Measurements from ENCODE around the gene TRDN. TPM values are rescaled to one million over a fixed set of nuclear protein-coding genes. Genes with fewer than 3 reads are reported as not detected.

Gene TRDN
- total RNA-seq, 2 donors from 2014 or later, result not detected

DNA sequence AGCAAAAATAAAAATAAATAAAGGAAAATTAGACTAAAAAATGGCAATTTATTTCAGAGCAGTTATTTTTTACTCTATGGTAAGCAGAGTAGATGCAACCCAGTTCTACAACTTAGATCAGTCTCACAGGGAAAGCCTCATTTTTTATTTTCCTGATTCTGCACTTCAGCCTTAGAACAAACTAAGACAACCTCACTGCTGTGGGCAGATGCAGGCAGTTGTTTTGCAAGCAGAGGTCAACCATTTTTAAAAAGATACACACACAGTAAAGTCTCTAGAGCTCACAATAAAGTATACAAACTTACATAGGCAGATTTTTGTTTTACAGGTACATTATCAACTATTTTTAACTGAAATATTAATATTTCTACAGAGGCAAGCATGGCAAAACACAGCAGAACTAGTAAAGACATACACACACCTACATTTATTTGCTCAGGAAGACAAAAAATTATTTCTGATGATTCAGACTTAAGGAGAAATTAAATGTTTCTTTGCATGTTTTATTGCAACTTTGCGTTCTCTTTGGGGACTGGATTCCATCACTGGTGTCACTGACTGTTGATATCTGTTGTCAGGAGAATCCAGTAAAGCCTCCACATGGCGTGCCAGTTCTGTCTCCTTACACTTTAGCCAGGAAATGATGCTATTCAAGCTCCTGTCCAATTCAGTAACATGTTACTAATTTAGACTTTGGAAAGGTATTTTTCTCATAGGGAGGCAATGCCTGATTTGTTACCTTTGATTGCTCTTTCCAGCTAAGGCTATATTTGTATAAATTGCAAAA, 102.7 kb downstream of the TRDN start:
- H3K4me1 ChIP-seq, result no peaks in the 10 kb centered on the region
- TF ChIP-seq, protein P1, sequence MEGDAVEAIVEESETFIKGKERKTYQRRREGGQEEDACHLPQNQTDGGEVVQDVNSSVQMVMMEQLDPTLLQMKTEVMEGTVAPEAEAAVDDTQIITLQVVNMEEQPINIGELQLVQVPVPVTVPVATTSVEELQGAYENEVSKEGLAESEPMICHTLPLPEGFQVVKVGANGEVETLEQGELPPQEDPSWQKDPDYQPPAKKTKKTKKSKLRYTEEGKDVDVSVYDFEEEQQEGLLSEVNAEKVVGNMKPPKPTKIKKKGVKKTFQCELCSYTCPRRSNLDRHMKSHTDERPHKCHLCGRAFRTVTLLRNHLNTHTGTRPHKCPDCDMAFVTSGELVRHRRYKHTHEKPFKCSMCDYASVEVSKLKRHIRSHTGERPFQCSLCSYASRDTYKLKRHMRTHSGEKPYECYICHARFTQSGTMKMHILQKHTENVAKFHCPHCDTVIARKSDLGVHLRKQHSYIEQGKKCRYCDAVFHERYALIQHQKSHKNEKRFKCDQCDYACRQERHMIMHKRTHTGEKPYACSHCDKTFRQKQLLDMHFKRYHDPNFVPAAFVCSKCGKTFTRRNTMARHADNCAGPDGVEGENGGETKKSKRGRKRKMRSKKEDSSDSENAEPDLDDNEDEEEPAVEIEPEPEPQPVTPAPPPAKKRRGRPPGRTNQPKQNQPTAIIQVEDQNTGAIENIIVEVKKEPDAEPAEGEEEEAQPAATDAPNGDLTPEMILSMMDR (IDR thresholded peaks at IDR 0.05), result no peak
- no peak for TF ChIP-seq POLR2A (IDR thresholded peaks at IDR 0.05)
- no peak for ATAC-seq
- H3K9me3 ChIP-seq, result no peaks in the 10 kb centered on the region
- DNase-seq, result no peak
- H3K27me3 ChIP-seq, result no peaks in the 10 kb centered on the region
- H3K27ac ChIP-seq, result no peak overlapping the region
- no peak overlapping the region for H3K4me3 ChIP-seq
- no peaks in the 10 kb centered on the region for H3K36me3 ChIP-seq (replicated peaks in 1 of 2; ENCODE audit: insufficient read depth in 1 of 2, low read depth in 2 of 2)
- 52 to 57% methylated on average over 2 of the region's 2 CpGs for WGBS, 2 donors
- intact Hi-C loops (cut with DNase I), result no loop called here

DNA sequence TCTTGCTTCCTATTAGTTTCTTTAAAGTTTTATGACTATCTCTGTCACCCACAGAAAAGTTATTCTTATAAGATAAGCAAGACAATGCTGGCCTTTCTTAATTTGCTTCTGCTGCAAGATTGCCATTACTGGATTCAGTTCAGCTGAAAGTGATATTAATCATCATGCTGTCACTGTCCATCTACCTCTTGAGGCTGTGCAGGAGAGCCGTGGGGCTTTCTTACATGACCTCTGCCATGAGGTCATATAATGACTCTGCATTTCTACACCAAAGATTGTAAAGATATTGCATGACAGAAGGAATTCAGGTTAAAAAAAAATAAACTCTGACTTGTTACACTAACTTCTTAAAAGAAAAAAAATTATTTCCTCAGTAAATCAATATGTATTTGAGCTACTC, 106.9 kb downstream of the TRDN start:
- no peak for ATAC-seq

DNA sequence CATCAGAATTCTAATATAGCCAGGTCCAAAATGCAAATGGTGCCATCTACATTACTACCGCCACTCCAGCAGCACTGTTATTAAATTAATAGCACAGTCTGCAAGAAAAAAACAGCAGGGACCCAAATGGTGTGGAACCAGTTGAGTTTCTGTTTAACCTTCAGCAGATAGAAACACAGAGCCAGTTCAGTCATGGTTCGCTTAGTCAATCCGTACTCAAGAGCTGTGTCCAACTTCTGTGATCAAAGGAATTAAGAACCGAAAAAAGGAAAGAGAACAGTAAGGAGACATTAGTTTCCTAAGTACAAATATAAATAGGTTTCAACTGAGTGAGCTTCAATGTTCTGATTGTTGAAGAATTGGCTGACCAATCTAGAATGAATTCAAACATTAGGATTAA, 107.7 kb downstream of the TRDN start:
- no peak for DNase-seq
- Histone ChIP-seq H3K4me3 (no peak overlapping the region), H3K36me3 (replicated peaks in 1 of 2; ENCODE audit: insufficient read depth in 1 of 2, low read depth in 2 of 2) (no peaks in the 10 kb centered on the region), H3K27me3 (no peaks in the 10 kb centered on the region), H3K4me1 (no peaks in the 10 kb centered on the region), H3K9me3 (no peaks in the 10 kb centered on the region), H3K27ac (no peak overlapping the region)
- TF ChIP-seq, protein P1 (IDR thresholded peaks at IDR 0.05), result no peak
- TF ChIP-seq POLR2A (IDR thresholded peaks at IDR 0.05), result no peak
- 71 to 78% methylated on average over 4 of the region's 4 CpGs for WGBS, 2 donors
- intact Hi-C loops (cut with DNase I), result no loop called here
- no peak for ATAC-seq

More for the DNA sequence above, 106.9 kb downstream of the TRDN start:
- Histone ChIP-seq H3K4me3 (no peak overlapping the region), H3K36me3 (replicated peaks in 1 of 2; ENCODE audit: insufficient read depth in 1 of 2, low read depth in 2 of 2) (no peaks in the 10 kb centered on the region), H3K27me3 (no peaks in the 10 kb centered on the region), H3K9me3 (no peaks in the 10 kb centered on the region), H3K27ac (no peak overlapping the region), H3K4me1 (no peaks in the 10 kb centered on the region)
- 14 to 15% methylated on average over 1 of the region's 1 CpG for WGBS, 2 donors
- intact Hi-C loops (cut with DNase I), result no loop called here
- TF ChIP-seq POLR2A (IDR thresholded peaks at IDR 0.05), result no peak
- TF ChIP-seq, protein P1 (IDR thresholded peaks at IDR 0.05), result no peak
- no peak for DNase-seq

DNA sequence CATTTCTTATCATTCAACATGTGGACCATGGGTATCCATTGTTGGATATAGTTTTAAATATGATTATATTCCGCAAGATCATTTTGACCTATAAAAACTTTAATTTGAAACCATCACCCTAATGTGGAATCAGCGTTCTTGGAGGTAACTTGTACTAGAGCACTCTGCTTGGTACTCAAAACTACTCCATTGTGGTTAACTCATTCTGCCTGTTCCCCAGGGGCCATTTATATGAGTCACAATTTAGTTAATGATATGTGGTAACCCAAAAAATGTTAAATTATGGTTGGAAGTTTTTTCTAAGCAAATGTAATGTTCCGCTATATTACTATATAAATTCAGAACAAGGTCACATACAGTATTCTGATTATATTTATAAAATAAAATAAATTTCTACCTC, 109.3 kb downstream of the TRDN start:
- no peak overlapping the region for H3K4me3 ChIP-seq
- ATAC-seq, result no peak
- no peaks in the 10 kb centered on the region for H3K4me1 ChIP-seq
- DNase-seq, result no peak
- WGBS, 2 donors, result 73 to 80% methylated on average over 3 of the region's 3 CpGs
- H3K27me3 ChIP-seq, result no peaks in the 10 kb centered on the region
- H3K9me3 ChIP-seq, result no peaks in the 10 kb centered on the region
- H3K36me3 ChIP-seq (replicated peaks in 1 of 2; ENCODE audit: insufficient read depth in 1 of 2, low read depth in 2 of 2), result no peaks in the 10 kb centered on the region
- no peak overlapping the region for H3K27ac ChIP-seq
- TF ChIP-seq POLR2A (IDR thresholded peaks at IDR 0.05), result no peak
- TF ChIP-seq, protein P1 (IDR thresholded peaks at IDR 0.05), result no peak
- intact Hi-C loops (cut with DNase I), result no loop called here

DNA sequence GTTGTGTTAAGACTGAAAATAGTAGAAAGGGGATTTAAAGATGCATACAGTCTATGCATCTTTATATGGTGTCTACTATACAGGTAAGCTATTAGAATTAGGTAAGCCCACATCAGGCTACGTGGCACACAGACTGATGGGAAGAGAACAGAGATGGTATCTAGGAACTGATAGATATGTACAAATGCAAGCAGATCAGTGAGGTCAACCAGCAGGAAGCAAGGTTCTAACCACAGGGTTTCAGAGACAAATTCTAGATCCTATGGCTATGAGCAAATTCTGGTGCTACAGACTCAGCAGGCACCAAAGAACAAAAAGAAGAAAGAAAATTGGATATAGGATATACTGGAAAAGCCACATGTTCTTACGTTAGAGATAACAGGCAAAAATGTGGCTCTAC, 110.6 kb downstream of the TRDN start:
- no peak overlapping the region for H3K4me3 ChIP-seq
- H3K36me3 ChIP-seq (replicated peaks in 1 of 2; ENCODE audit: insufficient read depth in 1 of 2, low read depth in 2 of 2), result no peaks in the 10 kb centered on the region
- ATAC-seq (no peak), DNase-seq (no peak)
- TF ChIP-seq, protein P1 (IDR thresholded peaks at IDR 0.05), result no peak
- no peaks in the 10 kb centered on the region for H3K4me1 ChIP-seq
- WGBS, 2 donors, result 35 to 59% methylated on average over 2 of the region's 2 CpGs
- H3K27me3 ChIP-seq, result no peaks in the 10 kb centered on the region
- intact Hi-C loops (cut with DNase I), result no loop called here
- H3K9me3 ChIP-seq, result no peaks in the 10 kb centered on the region
- H3K27ac ChIP-seq, result no peak overlapping the region

All from body of pancreas (tissue), 4 donors.